ENCODE data around the gene EIF4G2.
A peak's percentile ranks its signal among the peaks of the same experiment; 100 is the strongest.

Gene EIF4G2

DNA sequence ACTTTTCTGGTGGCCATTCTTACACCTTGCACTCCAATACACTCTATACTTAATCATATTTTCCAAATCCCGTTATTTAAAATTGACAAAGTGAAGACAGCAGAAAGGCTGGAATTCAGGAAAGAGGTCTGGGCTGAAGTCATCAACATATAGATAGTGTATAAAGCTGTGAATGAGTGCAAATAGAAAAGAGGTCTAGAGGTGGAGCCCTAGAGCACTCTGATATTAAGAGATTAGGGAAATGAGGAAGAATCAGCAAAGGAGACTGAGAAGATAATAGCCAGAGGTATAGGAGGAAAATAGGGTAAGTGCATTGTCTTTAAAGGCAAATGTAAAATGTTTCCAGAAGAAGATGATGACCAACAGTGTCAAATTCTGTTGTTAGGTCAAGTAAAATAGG is 49.8 kb downstream of the EIF4G2 start:
- Histone ChIP-seq H3K27me3 (ENCODE audit: insufficient read depth, low read length, poor library complexity) (no peaks in the 10 kb centered on the region), H3K4me2 (ENCODE audit: insufficient read depth, low read length) (no peak overlapping the region), H3K9ac (ENCODE audit: low read depth, low read length) (no peak overlapping the region), H3K27ac (ENCODE audit: low read length) (no peak overlapping the region), H3K36me3 (ENCODE audit: insufficient read depth, low read length) (peaks cover 97% of the 10 kb centered on the region), H3K4me1 (ENCODE audit: insufficient read depth, low read length) (no peaks in the 10 kb centered on the region), H4K20me1 (ENCODE audit: insufficient read depth, low read length) (no peaks in the 10 kb centered on the region), H2AFZ (ENCODE audit: low read depth, low read length) (no peak overlapping the region), H3K79me2 (ENCODE audit: insufficient read depth, low read length) (0 out of 2 replicates have a peak, but pooled peaks cover 2% of the 10 kb centered on the region), H3K9me3 (ENCODE audit: insufficient read depth, low read length, severe bottlenecking) (no peaks in the 10 kb centered on the region), H3K4me3 (ENCODE audit: low read depth in 1 of 2, low read length in 2 of 2) (no peak overlapping the region)
- TF ChIP-seq EZH2 (IDR thresholded peaks at IDR 0.05; ENCODE audit: borderline replicate concordance, low read depth, low read length, severe bottlenecking): no peak
- TF ChIP-seq, protein P1, sequence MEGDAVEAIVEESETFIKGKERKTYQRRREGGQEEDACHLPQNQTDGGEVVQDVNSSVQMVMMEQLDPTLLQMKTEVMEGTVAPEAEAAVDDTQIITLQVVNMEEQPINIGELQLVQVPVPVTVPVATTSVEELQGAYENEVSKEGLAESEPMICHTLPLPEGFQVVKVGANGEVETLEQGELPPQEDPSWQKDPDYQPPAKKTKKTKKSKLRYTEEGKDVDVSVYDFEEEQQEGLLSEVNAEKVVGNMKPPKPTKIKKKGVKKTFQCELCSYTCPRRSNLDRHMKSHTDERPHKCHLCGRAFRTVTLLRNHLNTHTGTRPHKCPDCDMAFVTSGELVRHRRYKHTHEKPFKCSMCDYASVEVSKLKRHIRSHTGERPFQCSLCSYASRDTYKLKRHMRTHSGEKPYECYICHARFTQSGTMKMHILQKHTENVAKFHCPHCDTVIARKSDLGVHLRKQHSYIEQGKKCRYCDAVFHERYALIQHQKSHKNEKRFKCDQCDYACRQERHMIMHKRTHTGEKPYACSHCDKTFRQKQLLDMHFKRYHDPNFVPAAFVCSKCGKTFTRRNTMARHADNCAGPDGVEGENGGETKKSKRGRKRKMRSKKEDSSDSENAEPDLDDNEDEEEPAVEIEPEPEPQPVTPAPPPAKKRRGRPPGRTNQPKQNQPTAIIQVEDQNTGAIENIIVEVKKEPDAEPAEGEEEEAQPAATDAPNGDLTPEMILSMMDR (IDR thresholded peaks at IDR 0.05; ENCODE audit: borderline replicate concordance, extremely low read depth, low read length, poor library complexity, severe bottlenecking): peak; percentile 40
- DNase-seq (no peak), ATAC-seq (ENCODE audit: insufficient read depth, low read depth) (peak; percentile 66)

DNA sequence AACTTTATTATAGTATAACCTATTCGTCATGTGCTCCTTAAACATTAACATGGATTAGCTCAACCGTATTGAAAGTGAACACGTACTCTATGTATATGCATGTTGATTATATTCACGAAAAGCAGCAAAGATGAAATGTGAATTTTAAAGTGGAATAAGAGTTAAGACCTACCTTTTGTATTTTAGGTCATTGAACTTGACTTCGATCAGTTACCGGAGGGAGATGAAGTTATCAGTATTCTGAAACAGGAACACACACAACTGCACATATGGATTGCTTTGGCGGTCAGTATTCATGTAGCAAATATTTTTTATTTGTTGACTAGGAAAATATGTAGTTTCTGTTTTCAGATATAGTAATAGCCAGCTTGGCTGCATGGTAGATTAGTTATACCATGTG is 56.2 kb downstream of the EIF4G2 start:
- H3K4me1 ChIP-seq (ENCODE audit: insufficient read depth, low read length): peaks cover 26% of the 10 kb centered on the region
- H3K27ac ChIP-seq (ENCODE audit: low read length): no peak overlapping the region
- no peaks in the 10 kb centered on the region; the same call in 1 of the 2 replicates for H4K20me1 ChIP-seq (ENCODE audit: insufficient read depth, low read length)
- H3K27me3 ChIP-seq (ENCODE audit: insufficient read depth, low read length, poor library complexity): no peaks in the 10 kb centered on the region
- H3K36me3 ChIP-seq (ENCODE audit: insufficient read depth, low read length): peaks cover 47% of the 10 kb centered on the region
- no peak overlapping the region for H2AFZ ChIP-seq (ENCODE audit: low read depth, low read length)
- no peaks in the 10 kb centered on the region for H3K9me3 ChIP-seq (ENCODE audit: insufficient read depth, low read length, severe bottlenecking)
- H3K4me2 ChIP-seq (ENCODE audit: insufficient read depth, low read length): peak overlapping the region; percentile 81
- H3K9ac ChIP-seq (ENCODE audit: low read depth, low read length): peak overlapping the region; percentile 72
- H3K79me2 ChIP-seq (ENCODE audit: insufficient read depth, low read length): peaks cover 28% of the 10 kb centered on the region
- H3K4me3 ChIP-seq (ENCODE audit: low read depth in 1 of 2, low read length in 2 of 2): peak overlapping the region; percentile 81 to 87; a peak in 3 of 4 replicates
- TF ChIP-seq EZH2 (IDR thresholded peaks at IDR 0.05; ENCODE audit: borderline replicate concordance, low read depth, low read length, severe bottlenecking): no peak
- TF ChIP-seq, protein P1 (IDR thresholded peaks at IDR 0.05; ENCODE audit: borderline replicate concordance, extremely low read depth, low read length, poor library complexity, severe bottlenecking): no peak
- ATAC-seq (ENCODE audit: insufficient read depth, low read depth) (no peak), DNase-seq (no peak)

DNA sequence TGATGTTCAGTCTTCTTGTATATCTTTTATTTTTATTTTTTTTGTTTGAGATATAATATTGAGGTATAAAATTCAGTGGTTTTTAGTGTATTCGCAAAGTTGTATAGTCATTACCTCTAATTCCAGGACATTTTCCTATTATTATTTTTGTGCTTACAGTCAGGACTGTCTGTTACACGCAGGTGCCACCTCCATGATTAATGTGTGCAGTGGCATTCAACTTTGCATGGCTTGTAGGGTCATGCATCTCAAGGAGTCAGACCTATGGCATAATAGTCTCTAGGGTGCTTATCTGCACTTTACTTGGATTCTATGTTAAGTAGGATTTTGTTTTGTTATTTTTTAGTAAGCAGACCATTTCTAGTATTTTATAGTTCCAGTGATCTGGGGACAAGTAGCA is 56.7 kb downstream of the EIF4G2 start:
- TF ChIP-seq EZH2 (IDR thresholded peaks at IDR 0.05; ENCODE audit: borderline replicate concordance, low read depth, low read length, severe bottlenecking): no peak
- TF ChIP-seq, protein P1 (IDR thresholded peaks at IDR 0.05; ENCODE audit: borderline replicate concordance, extremely low read depth, low read length, poor library complexity, severe bottlenecking): no peak
- H3K9ac ChIP-seq (ENCODE audit: low read depth, low read length): peak overlapping the region; percentile 72
- peaks cover 43% of the 10 kb centered on the region for H3K36me3 ChIP-seq (ENCODE audit: insufficient read depth, low read length)
- no peaks in the 10 kb centered on the region; the same call in 1 of the 2 replicates for H4K20me1 ChIP-seq (ENCODE audit: insufficient read depth, low read length)
- peak overlapping the region; percentile 89; the same call in 1 of the 2 replicates for H2AFZ ChIP-seq (ENCODE audit: low read depth, low read length)
- H3K4me3 ChIP-seq (ENCODE audit: low read depth in 1 of 2, low read length in 2 of 2): peak overlapping the region; percentile 81 to 87; a peak in 3 of 4 replicates
- peaks cover 28% of the 10 kb centered on the region for H3K79me2 ChIP-seq (ENCODE audit: insufficient read depth, low read length)
- no peaks in the 10 kb centered on the region for H3K9me3 ChIP-seq (ENCODE audit: insufficient read depth, low read length, severe bottlenecking)
- DNase-seq (no peak), ATAC-seq (ENCODE audit: insufficient read depth, low read depth) (no peak)
- peaks cover 26% of the 10 kb centered on the region for H3K4me1 ChIP-seq (ENCODE audit: insufficient read depth, low read length)
- H3K27me3 ChIP-seq (ENCODE audit: insufficient read depth, low read length, poor library complexity): no peaks in the 10 kb centered on the region
- peak overlapping the region; percentile 95; the same call in 1 of the 2 replicates for H3K27ac ChIP-seq (ENCODE audit: low read length)
- peak overlapping the region; percentile 81 for H3K4me2 ChIP-seq (ENCODE audit: insufficient read depth, low read length)
